H1 (cell line): ENCODE data around the gene CDKN2B-AS1. TPM values are rescaled to one million over a fixed set of nuclear protein-coding genes. Genes with fewer than 3 reads are reported as not detected.

Experiments
- CTCF ChIA-PET: fragments of 300-600 bp; sonication (Branson Sonifier 250); formaldehyde crosslinking; loops from one replicate; lab custom pipeline; 2021; ENCODE audit not compliant: partially characterized antibody; lab: Charles Lee
- POLR2A ChIA-PET: fragments of 300-600 bp; sonication (Branson Sonifier 250); formaldehyde crosslinking; loops from one replicate; lab custom pipeline; 2021; ENCODE audit warnings: inconsistent platforms; ENCODE audit not compliant: partially characterized antibody; lab: Charles Lee
- DNase-seq, 2 experiments: peaks; one replicate each; pipeline versions ENCODE4 v3.0.0 to v3.0.0-alpha.2; 2010 to 2022; ENCODE audit warnings: low spot score in 2 of 2, low read depth in 1 of 2, mixed read lengths in 1 of 2
- FAIRE-seq: peaks from 2 replicates; lab custom pipeline; 2011; peaks lifted over from hg19 to GRCh38; lab: Jason Lieb, UNC
- H2AFZ ChIP-seq: 2 replicates; pipeline ENCODE4 v1.8.1; 2012; ENCODE audit warnings: low read length, inconsistent platforms
- H2AK5ac ChIP-seq: 2 replicates; pipeline ENCODE4 v1.6.1; 2013; ENCODE audit warnings: low read depth, low read length
- H2BK120ac ChIP-seq: replicated peaks from 2 replicates; pipeline ENCODE3; 2013; ENCODE audit warnings: low read depth, low read length, inconsistent platforms
- H2BK12ac ChIP-seq: 2 replicates; pipeline ENCODE4 v1.6.1; 2013; ENCODE audit warnings: low read depth, low read length
- H2BK15ac ChIP-seq: 2 replicates; pipeline ENCODE4 v1.6.1; 2013; ENCODE audit warnings: low read length
- H2BK20ac ChIP-seq: 2 replicates; pipeline ENCODE4 v1.6.1; 2013; ENCODE audit warnings: low read length
- H2BK5ac ChIP-seq: 2 replicates; pipeline ENCODE4 v1.6.1; 2013; ENCODE audit warnings: low read depth, low read length
- H3K14ac ChIP-seq: 2 replicates; pipeline ENCODE4 v1.6.1; 2013; ENCODE audit warnings: inconsistent platforms; ENCODE audit not compliant: insufficient read length
- H3K18ac ChIP-seq: 2 replicates; pipeline ENCODE4 v1.6.1; 2013; ENCODE audit warnings: low read length; ENCODE audit errors: extremely low read depth
- H3K23ac ChIP-seq: 2 replicates; pipeline ENCODE4 v1.6.1; 2013; ENCODE audit warnings: inconsistent platforms; ENCODE audit not compliant: insufficient read length
- H3K23me2 ChIP-seq: 2 replicates; pipeline ENCODE4 v1.6.1; 2013; ENCODE audit warnings: low read depth, low read length
- H3K27ac ChIP-seq: 2 replicates; pipeline ENCODE4 v1.6.1; 2011; ENCODE audit warnings: low read depth, low read length, inconsistent platforms
- H3K27me3 ChIP-seq, 4 experiments: replicated peaks in 1 of 4; 1 replicate in 1 of 4; 2 replicates in 3 of 4; pipeline versions ENCODE4 v1.6.1 to v1.8.1; 2011 to 2013; ENCODE audit warnings: low read length in 3 of 4, mild to moderate bottlenecking in 3 of 4, inconsistent platforms in 2 of 4, mixed read lengths in 2 of 4, moderate library complexity in 1 of 4; ENCODE audit not compliant: control insufficient read depth in 3 of 4, insufficient read depth in 3 of 4; ENCODE audit errors: extremely low read depth in 1 of 4
- H3K36me3 ChIP-seq, 4 experiments: 2 replicates each; pipeline versions ENCODE4 v1.6.1 to v1.8.1; 2011 to 2013; ENCODE audit warnings: mild to moderate bottlenecking in 4 of 4, low read length in 3 of 4, moderate library complexity in 2 of 4, control low read depth in 1 of 4, inconsistent platforms in 1 of 4; ENCODE audit not compliant: insufficient read depth in 4 of 4, control insufficient read depth in 2 of 4
- H3K4ac ChIP-seq: replicated peaks from 2 replicates; pipeline ENCODE3; 2013; ENCODE audit warnings: low read length, low read depth, mixed read lengths, inconsistent platforms; ENCODE audit not compliant: insufficient read length
- H3K4me1 ChIP-seq, 4 experiments: replicated peaks in 1 of 4; 1 replicate in 1 of 4; 2 replicates in 3 of 4; pipeline versions ENCODE4 v1.6.1 to v1.8.1; 2011 to 2013; ENCODE audit warnings: low read length in 3 of 4, inconsistent platforms in 2 of 4, mixed read lengths in 1 of 4; ENCODE audit not compliant: insufficient read depth in 4 of 4, control insufficient read depth in 3 of 4
- H3K4me2 ChIP-seq, 2 experiments: 2 replicates each; pipeline versions ENCODE4 v1.6.1 to v1.8.1; 2011 to 2013; ENCODE audit warnings: low read depth in 2 of 2, low read length in 2 of 2, control low read depth in 1 of 2, inconsistent platforms in 1 of 2, mild to moderate bottlenecking in 1 of 2; ENCODE audit not compliant: insufficient read depth in 1 of 2
- H3K4me3 ChIP-seq, 4 experiments: fragments of 200-600, 300-600 bp in 1 of 4; sonication (generic), shearing (Covaris generic), sonication (Bioruptor Twin) in 1 of 4; 2 replicates each; pipeline versions ENCODE4 v1.5.1 to v1.8.1; 2011 to 2016; ENCODE audit warnings: low read length in 4 of 4, low read depth in 3 of 4, control low read depth in 2 of 4, inconsistent platforms in 2 of 4, mild to moderate bottlenecking in 2 of 4, mixed read lengths in 1 of 4, moderate library complexity in 1 of 4; ENCODE audit not compliant: insufficient read depth in 2 of 4; ENCODE audit errors: extremely low read depth in 1 of 4
- H3K56ac ChIP-seq: replicated peaks from 2 replicates; pipeline ENCODE3; 2013; ENCODE audit warnings: low read depth, mild to moderate bottlenecking, mixed read lengths, low read length, inconsistent platforms; ENCODE audit not compliant: insufficient read length
- H3K79me1 ChIP-seq: 2 replicates; pipeline ENCODE4 v1.6.1; 2013; ENCODE audit warnings: low read depth, low read length, control low read depth
- H3K79me2 ChIP-seq, 2 experiments: 2 replicates each; pipeline versions ENCODE4 v1.6.1 to v1.8.1; 2012 to 2013; ENCODE audit warnings: low read length in 2 of 2, mild to moderate bottlenecking in 2 of 2, inconsistent platforms in 1 of 2; ENCODE audit not compliant: insufficient read depth in 2 of 2, control insufficient read depth in 1 of 2
- H3K9ac ChIP-seq, 4 experiments: replicated peaks in 1 of 4; 1 replicate in 1 of 4; 2 replicates in 3 of 4; pipeline versions ENCODE4 v1.6.1 to v1.8.1; 2011 to 2013; ENCODE audit warnings: low read depth in 3 of 4, low read length in 3 of 4, control low read depth in 2 of 4, mild to moderate bottlenecking in 2 of 4, moderate library complexity in 2 of 4, inconsistent platforms in 1 of 4; ENCODE audit errors: extremely low read depth in 1 of 4
- H3K9me3 ChIP-seq, 2 experiments: 2 replicates each; pipeline versions ENCODE4 v1.6.1 to v1.8.1; 2012 to 2013; ENCODE audit warnings: mild to moderate bottlenecking in 2 of 2, moderate library complexity in 2 of 2, control low read depth in 1 of 2, inconsistent platforms in 1 of 2, low read depth in 1 of 2, low read length in 1 of 2, mixed read lengths in 1 of 2; ENCODE audit not compliant: insufficient read depth in 2 of 2
- H4K20me1 ChIP-seq, 2 experiments: replicated peaks in 1 of 2; 2 replicates each; pipeline versions ENCODE3 to v1.8.1; 2011 to 2013; ENCODE audit warnings: inconsistent platforms in 2 of 2, low read length in 2 of 2, mild to moderate bottlenecking in 1 of 2; ENCODE audit not compliant: insufficient read depth in 2 of 2, control insufficient read depth in 1 of 2
- H4K5ac ChIP-seq: 2 replicates; pipeline ENCODE4 v1.6.1; 2013; ENCODE audit warnings: low read length, low read depth, mixed read lengths, inconsistent platforms; ENCODE audit not compliant: insufficient read length
- H4K8ac ChIP-seq: 2 replicates; pipeline ENCODE4 v1.8.0; 2013; ENCODE audit warnings: mild to moderate bottlenecking, moderate library complexity, low read length, inconsistent platforms; ENCODE audit not compliant: insufficient read depth; ENCODE audit errors: extremely low read depth
- H4K91ac ChIP-seq: replicated peaks from 2 replicates; pipeline ENCODE3; 2013; ENCODE audit warnings: low read length, mixed read lengths, inconsistent platforms; ENCODE audit not compliant: insufficient read length
- CBX8 ChIP-seq: fragments of 300-800, 300-1000 bp; sonication (generic); IDR thresholded peaks from 2 replicates; pipeline ENCODE4 v1.7.1; 2016; ENCODE audit warnings: low read depth, low read length, borderline replicate concordance
- POU5F1 ChIP-seq: IDR thresholded peaks from 2 replicates; pipeline ENCODE4 v1.6.1; 2011; ENCODE audit warnings: low read depth, mild to moderate bottlenecking, low read length, moderate library complexity
- RFX5 ChIP-seq: IDR thresholded peaks from 2 replicates; pipeline ENCODE4 v1.6.1; 2011; ENCODE audit warnings: low read depth, low read length, improper control_type of control experiment, borderline replicate concordance
- RNF2 ChIP-seq: fragments of 200-900, 300-1000 bp; sonication (generic); IDR thresholded peaks from 2 replicates; pipeline ENCODE4 v1.7.1; 2016; ENCODE audit warnings: borderline replicate concordance, low read depth, mild to moderate bottlenecking, antibody characterized with exemption, low read length; ENCODE audit not compliant: poor library complexity, severe bottlenecking; ENCODE audit errors: missing control alignments
- RXRA ChIP-seq: IDR thresholded peaks from 2 replicates; pipeline ENCODE4 v1.6.1; 2011; ENCODE audit warnings: low read depth, mild to moderate bottlenecking, low read length, moderate library complexity; ENCODE audit not compliant: insufficient read depth
- SIX5 ChIP-seq: IDR thresholded peaks from 2 replicates; pipeline ENCODE4 v1.6.1; 2011; ENCODE audit warnings: mild to moderate bottlenecking, low read depth, low read length
- ZNF274 ChIP-seq: IDR thresholded peaks from 2 replicates; pipeline ENCODE4 v1.7.0; 2012; ENCODE audit warnings: low read length, borderline replicate concordance; ENCODE audit errors: extremely low read depth
- WGBS, 2 experiments: shearing (Covaris generic) in 1 of 2; methylation state at CpG; one replicate each; pipeline versions ENCODE4 v1.1.6 to v1.1.7; 2013 to 2015; ENCODE audit warnings: low lambda C conversion rate in 2 of 2, mixed read lengths in 2 of 2, inconsistent platforms in 1 of 2, low coverage in 1 of 2, missing lambda C conversion rate in 1 of 2; ENCODE audit not compliant: insufficient replicate concordance in 2 of 2, insufficient coverage in 1 of 2, insufficient read length in 1 of 2; ENCODE audit errors: extremely low coverage in 1 of 2, missing lambda C conversion rate in 1 of 2; 5-methylcytosine and 5-hydroxymethylcytosine counted together
- polyA plus RNA-seq, 7 experiments: library from polyadenylated mRNA; depleted of rRNA in 3 of 7; stranded (reverse) in 5 of 7; unstranded in 2 of 7; fragments of >200 nt in 5 of 7; fragments of 200-250 nt in 2 of 7; gene quantifications; 1 replicate in 5 of 7; 2 replicates in 1 of 7; 4 replicates in 1 of 7; pipeline versions ENCODE4 v1.2.1 to v1.2.3, GENCODE V29; 2011 to 2013; ENCODE audit warnings: missing spikeins in 2 of 7, mixed read lengths in 2 of 7
- total RNA-seq: library from RNA; stranded (reverse); fragmentation: NEBNext Ultra II Directional; extraction: Animal tissue kit (Norgen Biotek cat#: 25700); gene quantifications from 2 replicates; pipeline ENCODE4 v1.2.1, GENCODE V29; 2021

CDKN2B-AS1 gene
- total and polyA plus RNA-seq, 2 of the 8 experiments (the other 6 are each of a cell fraction or from before 2014, with no cell fraction given): not detected

- TF ChIP-seq ZNF274 (no peak), CBX8 (no peak), POU5F1 (no peak), RXRA (no peak), RNF2 (no peak), RFX5 (no peak), SIX5 (no peak)
- H3K79me1 ChIP-seq: no peaks in the 10 kb centered on the region
- no peaks in the 10 kb centered on the region for H4K20me1 ChIP-seq
- no peak overlapping the region for H4K91ac ChIP-seq
- H3K9ac ChIP-seq: no peak overlapping the region
- H4K8ac ChIP-seq: no peak overlapping the region
- no peaks in the 10 kb centered on the region for H3K27me3 ChIP-seq
- H3K36me3 ChIP-seq: no peaks in the 10 kb centered on the region
- POLR2A ChIA-PET: no interaction called here
- H3K79me2 ChIP-seq: no peaks in the 10 kb centered on the region
- no peak overlapping the region for H2AK5ac ChIP-seq
- no peak overlapping the region for H3K56ac ChIP-seq
- FAIRE-seq (no peak), DNase-seq (no peak)
- H3K23me2 ChIP-seq: no peaks in the 10 kb centered on the region
- H2BK5ac ChIP-seq: no peak overlapping the region
- no peak overlapping the region for H2BK12ac ChIP-seq
- H3K18ac ChIP-seq: no peak overlapping the region
- no peak overlapping the region for H2BK120ac ChIP-seq
- H4K5ac ChIP-seq: no peak overlapping the region
- no peak overlapping the region for H2BK20ac ChIP-seq
- no peak overlapping the region for H3K27ac ChIP-seq
- H3K9me3 ChIP-seq: no peaks in the 10 kb centered on the region
- H3K4me3 ChIP-seq: no peak overlapping the region
- no peak overlapping the region for H2BK15ac ChIP-seq
- CTCF ChIA-PET: interaction anchor here (0.6 to 2.6 kb wide), 6 partner anchors 10 to 278 kb away, joined by 3 to 10 read pairs (median 4); no protein-coding TSS in a partner anchor
- H3K4ac ChIP-seq: no peak overlapping the region
- WGBS, 2 experiments: 80% methylated on average over 4 of the region's 4 CpGs; no CpG with 5 or more reads in 1 of the 2 experiments
- H2AFZ ChIP-seq: 0 out of 2 replicates have a peak overlapping the region, but pooled peaks have one; percentile 38
- H3K23ac ChIP-seq: no peak overlapping the region
- no peak overlapping the region for H3K14ac ChIP-seq
- no peak overlapping the region for H3K4me2 ChIP-seq
- no peaks in the 10 kb centered on the region for H3K4me1 ChIP-seq
Measured at GRCh38 chr9:22029231-22029630, 34.6 kb downstream of the CDKN2B-AS1 start.
